ENCODE data around the gene ZNF587B. TPM values are rescaled to one million over a fixed set of nuclear protein-coding genes. Genes with fewer than 3 reads are reported as not detected.

Gene ZNF587B
- total and polyA plus RNA-seq, 9 of the 15 experiments (the other 6 are each of a cell fraction or from before 2014, with no cell fraction given), result 7.4 to 37.5 (median 20.8) TPM

GRCh38 chr19:57810410-57811295 is 19.4 kb upstream of the ZNF587B start (continued):
- TF ChIP-seq MNT (conservative IDR thresholded peaks at IDR 0.05) (peak; percentile 21 to 57; a peak in 2 of 4 replicates), CEBPB (tag; IDR thresholded peaks at IDR 0.05) (peak; percentile 90), DMBX1 (CRISPR knock-in tag; IDR thresholded peaks at IDR 0.05; ENCODE audit: borderline replicate concordance) (peak; percentile 51; the same call in 1 of the 2 replicates), FOXK2 (conservative IDR thresholded peaks at IDR 0.05 in 1 of 2, IDR thresholded peaks at IDR 0.05 in 1 of 2; ENCODE audit: low read depth in 2 of 2) (peak; percentile 52 to 60; a peak in 1 of 4 replicates)

GRCh38 chr19:57812226-57812625 is 17.9 kb upstream of the ZNF587B start:
- Histone ChIP-seq H3K9me3 (replicated peaks; ENCODE audit: control insufficient read depth, insufficient read depth, low read depth, low read length) (no peaks in the 10 kb centered on the region), H3K4me3 (no peak overlapping the region), H3K36me3 (ENCODE audit: control insufficient read depth, insufficient read depth, low read length) (peaks cover 45% of the 10 kb centered on the region), H3K9ac (ENCODE audit: insufficient read depth in 1 of 2, low read depth in 2 of 2, low read length in 2 of 2) (no peak overlapping the region), H3K27me3 (ENCODE audit: control insufficient read depth in 2 of 2, insufficient read depth in 2 of 2, low read length in 2 of 2) (no peaks in the 10 kb centered on the region), H3K27ac (ENCODE audit: extremely low read depth, low read depth, low read length) (no peak overlapping the region), H3K79me2 (ENCODE audit: control insufficient read depth, insufficient read depth, low read length) (peaks cover 22% of the 10 kb centered on the region), H2AFZ (ENCODE audit: low read depth, low read length) (no peak overlapping the region), H3K9me1 (ENCODE audit: control insufficient read depth, insufficient read depth, low read length) (peaks cover 2% of the 10 kb centered on the region), H3K4me2 (ENCODE audit: insufficient read depth, low read length) (no peak overlapping the region), H4K20me1 (replicated peaks; ENCODE audit: control insufficient read depth, insufficient read depth, low read length) (no peaks in the 10 kb centered on the region), H3K4me1 (replicated peaks in 1 of 2; ENCODE audit: control insufficient read depth in 2 of 2, insufficient read depth in 2 of 2, low read length in 2 of 2) (peaks cover 7 to 12% of the 10 kb centered on the region in 2 experiments; a peak in 4 of 5 replicates)
- in situ Hi-C loops (cut with MboI) (no loop called here), intact Hi-C loops (cut with micrococcal nuclease) (no loop called here)
- FAIRE-seq (no peak), DNase-seq (ENCODE audit: extremely low read depth in 1 of 4, low spot score in 3 of 4) (no peak), ATAC-seq (no peak)
- no TSS peak for BruUV-seq (replicated peaks)
- WGBS (ENCODE audit: insufficient coverage, low coverage, missing lambda C conversion rate), result 94% methylated on average over 3 of the region's 3 CpGs
- ChIA-PET POLR2A (no interaction called here), CTCF (ENCODE audit: low intra/inter-chr PET ratio) (no interaction called here)
- peak; percentile 19; the same call in 1 of the 2 replicates for TF ChIP-seq ATF3 (IDR thresholded peaks at IDR 0.05)
- TF ChIP-seq ATF3 (CRISPR knock-in tag; conservative IDR thresholded peaks at IDR 0.05), result no peak
- 0 out of 4 replicates have a peak, but pooled peaks of 1 of the 2 experiments have one; percentile 7 for TF ChIP-seq RCOR1 (IDR thresholded peaks at IDR 0.05; ENCODE audit: borderline replicate concordance in 1 of 2, low read depth in 2 of 2, low read length in 2 of 2)
- no peak for TF ChIP-seq GTF2B (IDR thresholded peaks at IDR 0.05; ENCODE audit: extremely low read depth, insufficient read length)
- no peak for TF ChIP-seq CEBPG (CRISPR knock-in tag; IDR thresholded peaks at IDR 0.05)
- peak in 1 of 2 experiments; percentile 69; a peak in 2 of 4 replicates for TF ChIP-seq CEBPG (tag; conservative IDR thresholded peaks at IDR 0.05 in 1 of 2, IDR thresholded peaks at IDR 0.05 in 1 of 2)
- TF ChIP-seq SOX6 (IDR thresholded peaks at IDR 0.05), result peak; percentile 59; the same call in 1 of the 2 replicates
- peak; percentile 24; the same call in 1 of the 2 replicates for TF ChIP-seq ESRRA (IDR thresholded peaks at IDR 0.05; ENCODE audit: borderline replicate concordance, low read depth)
- no peak for TF ChIP-seq E2F4 (CRISPR knock-in tag; IDR thresholded peaks at IDR 0.05; ENCODE audit: low read depth)
